ENCODE measurements around the gene HIPK1.

Gene HIPK1

GRCh38 chr1:114021665-114022099 is 92.6 kb downstream of the HIPK1 start:
- Histone ChIP-seq H3K4me3 (ENCODE audit: low read depth, low read length) (no peak overlapping the region), H3K9ac (ENCODE audit: low read length) (no peak overlapping the region), H3K27ac (ENCODE audit: low read depth, low read length) (no peak overlapping the region), H3K27me3 (ENCODE audit: control insufficient read depth, insufficient read depth, low read length) (no peaks in the 10 kb centered on the region), H3K36me3 (ENCODE audit: control insufficient read depth, insufficient read depth, low read length) (peaks cover 18% of the 10 kb centered on the region), H3K4me1 (ENCODE audit: control insufficient read depth, insufficient read depth, low read length) (peaks cover 13% of the 10 kb centered on the region), H3K9me3 (ENCODE audit: control insufficient read depth, insufficient read depth, low read depth, low read length) (peaks cover 15% of the 10 kb centered on the region)

- no peak overlapping the region for H3K4me3 ChIP-seq (ENCODE audit: low read depth, low read length)
- peaks cover 15% of the 10 kb centered on the region for H3K9me3 ChIP-seq (ENCODE audit: control insufficient read depth, insufficient read depth, low read depth, low read length)
- peaks cover 18% of the 10 kb centered on the region for H3K36me3 ChIP-seq (ENCODE audit: control insufficient read depth, insufficient read depth, low read length)
- no peaks in the 10 kb centered on the region for H3K27me3 ChIP-seq (ENCODE audit: control insufficient read depth, insufficient read depth, low read length)
- no peak overlapping the region for H3K27ac ChIP-seq (ENCODE audit: low read depth, low read length)
- peaks cover 13% of the 10 kb centered on the region for H3K4me1 ChIP-seq (ENCODE audit: control insufficient read depth, insufficient read depth, low read length)
- H3K9ac ChIP-seq (ENCODE audit: low read length), result no peak overlapping the region
Measured at GRCh38 chr1:114022877-114023276, 93.8 kb downstream of the HIPK1 start.

- Histone ChIP-seq H3K36me3 (ENCODE audit: control insufficient read depth, insufficient read depth, low read length) (peaks cover 21% of the 10 kb centered on the region), H3K4me3 (ENCODE audit: low read depth, low read length) (no peak overlapping the region)
Measured at GRCh38 chr1:114023377-114023776, 94.3 kb downstream of the HIPK1 start.

GRCh38 chr1:114024049-114024448 is 94.9 kb downstream of the HIPK1 start:
- H3K9me3 ChIP-seq (ENCODE audit: control insufficient read depth, insufficient read depth, low read depth, low read length), result peaks cover 15% of the 10 kb centered on the region
- no peak overlapping the region for H3K4me3 ChIP-seq (ENCODE audit: low read depth, low read length)
- H3K4me1 ChIP-seq (ENCODE audit: control insufficient read depth, insufficient read depth, low read length), result peaks cover 13% of the 10 kb centered on the region
- H3K36me3 ChIP-seq (ENCODE audit: control insufficient read depth, insufficient read depth, low read length), result peaks cover 21% of the 10 kb centered on the region
- H3K9ac ChIP-seq (ENCODE audit: low read length), result no peak overlapping the region
- H3K27ac ChIP-seq (ENCODE audit: low read depth, low read length), result no peak overlapping the region; the same call in 1 of the 2 replicates
- H3K27me3 ChIP-seq (ENCODE audit: control insufficient read depth, insufficient read depth, low read length), result no peaks in the 10 kb centered on the region

More at GRCh38 chr1:114023377-114023776, 94.3 kb downstream of the HIPK1 start:
- Histone ChIP-seq H3K27ac (ENCODE audit: low read depth, low read length) (no peak overlapping the region; the same call in 1 of the 2 replicates), H3K9me3 (ENCODE audit: control insufficient read depth, insufficient read depth, low read depth, low read length) (peaks cover 19% of the 10 kb centered on the region), H3K9ac (ENCODE audit: low read length) (no peak overlapping the region), H3K27me3 (ENCODE audit: control insufficient read depth, insufficient read depth, low read length) (no peaks in the 10 kb centered on the region), H3K4me1 (ENCODE audit: control insufficient read depth, insufficient read depth, low read length) (peaks cover 13% of the 10 kb centered on the region)

- Histone ChIP-seq H3K4me3 (ENCODE audit: low read depth, low read length) (no peak overlapping the region), H3K36me3 (ENCODE audit: control insufficient read depth, insufficient read depth, low read length) (peaks cover 9% of the 10 kb centered on the region; the same call in 1 of the 2 replicates), H3K9ac (ENCODE audit: low read length) (no peak overlapping the region), H3K9me3 (ENCODE audit: control insufficient read depth, insufficient read depth, low read depth, low read length) (peaks cover 10% of the 10 kb centered on the region), H3K4me1 (ENCODE audit: control insufficient read depth, insufficient read depth, low read length) (peaks cover 15% of the 10 kb centered on the region), H3K27ac (ENCODE audit: low read depth, low read length) (no peak overlapping the region), H3K27me3 (ENCODE audit: control insufficient read depth, insufficient read depth, low read length) (no peaks in the 10 kb centered on the region)
Measured at GRCh38 chr1:114025609-114026401, 96.7 kb downstream of the HIPK1 start.

- no peak overlapping the region for H3K9ac ChIP-seq (ENCODE audit: low read length)
- H3K27me3 ChIP-seq (ENCODE audit: control insufficient read depth, insufficient read depth, low read length), result no peaks in the 10 kb centered on the region
- H3K36me3 ChIP-seq (ENCODE audit: control insufficient read depth, insufficient read depth, low read length), result peaks cover 9% of the 10 kb centered on the region; the same call in 1 of the 2 replicates
- peaks cover 23% of the 10 kb centered on the region for H3K4me1 ChIP-seq (ENCODE audit: control insufficient read depth, insufficient read depth, low read length)
- H3K9me3 ChIP-seq (ENCODE audit: control insufficient read depth, insufficient read depth, low read depth, low read length), result peaks cover 10% of the 10 kb centered on the region
- H3K27ac ChIP-seq (ENCODE audit: low read depth, low read length), result no peak overlapping the region
- no peak overlapping the region for H3K4me3 ChIP-seq (ENCODE audit: low read depth, low read length)
Measured at GRCh38 chr1:114026797-114027196, 97.7 kb downstream of the HIPK1 start.
